Measurements from ENCODE around the gene PIGU.

PIGU gene

DNA sequence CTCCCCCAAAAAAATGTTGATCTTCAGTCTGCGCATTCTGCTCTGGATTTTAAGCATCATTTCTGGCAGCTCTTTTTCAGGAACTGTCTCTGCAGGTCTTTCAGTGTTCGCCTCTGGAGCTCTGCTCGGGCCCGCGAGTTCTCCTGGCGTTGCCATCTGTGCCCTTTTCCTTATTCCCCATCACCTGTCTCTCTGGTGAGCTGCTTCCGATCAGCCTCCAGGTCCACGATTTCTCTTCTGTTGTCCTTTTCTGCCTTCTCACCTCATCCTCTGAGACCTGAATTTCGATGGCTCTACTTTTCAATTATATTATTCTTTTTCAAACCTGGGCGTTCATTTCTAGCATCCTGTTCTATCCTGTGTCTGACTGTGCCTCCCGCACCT, 119.0 kb downstream of the PIGU start:
- no peak for DNase-seq (ENCODE audit: low read depth)

DNA sequence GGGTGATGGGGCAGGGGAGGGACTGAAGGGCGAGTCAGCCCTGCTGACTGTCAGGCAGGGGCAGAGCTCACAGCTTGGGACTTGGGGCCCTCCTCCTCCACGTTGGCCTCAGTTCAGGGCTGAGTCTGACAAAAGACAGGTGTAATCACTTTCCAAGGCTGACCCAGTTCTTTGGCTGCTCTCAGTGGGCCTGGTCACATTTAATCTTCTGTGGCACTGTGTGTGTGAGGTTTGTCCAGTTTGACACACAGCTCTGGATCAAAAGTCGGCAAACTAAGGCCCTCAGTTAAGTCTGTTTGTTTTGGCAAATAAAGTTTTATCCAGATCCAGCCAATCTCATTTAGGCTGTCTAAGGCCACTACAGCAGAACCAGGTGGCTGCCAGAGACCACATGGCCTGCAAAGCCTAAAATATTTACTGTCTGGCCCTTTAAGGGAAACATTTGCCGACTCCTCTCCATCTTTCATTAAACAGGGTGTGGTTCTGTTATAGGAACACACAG, 123.5 kb downstream of the PIGU start:
- no peak for DNase-seq (ENCODE audit: low read depth)

DNA sequence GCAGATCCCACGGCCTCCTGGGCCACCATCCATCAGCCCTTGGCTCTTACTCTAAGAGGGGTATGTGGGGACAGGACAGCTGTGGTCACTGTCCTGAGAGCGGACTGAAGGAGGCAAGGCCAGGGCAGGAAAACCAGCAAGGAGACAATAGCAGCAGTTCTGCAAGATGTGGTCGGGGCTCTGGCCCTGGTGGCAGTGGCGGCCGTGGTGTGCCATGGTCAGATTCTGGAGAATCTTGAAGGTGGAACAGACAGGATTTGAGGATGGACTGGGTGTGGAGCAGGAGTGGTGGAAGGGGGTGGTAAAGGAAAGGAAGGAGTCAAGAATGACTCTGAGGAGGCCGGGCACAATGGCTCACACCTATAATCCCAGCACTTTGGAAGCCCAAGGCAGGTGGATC, 124.3 kb downstream of the PIGU start:
- no peak for DNase-seq (ENCODE audit: low read depth)

- no peak for DNase-seq (ENCODE audit: low read depth)
Measured at GRCh38 chr20:34549929-34550305, 127.0 kb downstream of the PIGU start.

DNA sequence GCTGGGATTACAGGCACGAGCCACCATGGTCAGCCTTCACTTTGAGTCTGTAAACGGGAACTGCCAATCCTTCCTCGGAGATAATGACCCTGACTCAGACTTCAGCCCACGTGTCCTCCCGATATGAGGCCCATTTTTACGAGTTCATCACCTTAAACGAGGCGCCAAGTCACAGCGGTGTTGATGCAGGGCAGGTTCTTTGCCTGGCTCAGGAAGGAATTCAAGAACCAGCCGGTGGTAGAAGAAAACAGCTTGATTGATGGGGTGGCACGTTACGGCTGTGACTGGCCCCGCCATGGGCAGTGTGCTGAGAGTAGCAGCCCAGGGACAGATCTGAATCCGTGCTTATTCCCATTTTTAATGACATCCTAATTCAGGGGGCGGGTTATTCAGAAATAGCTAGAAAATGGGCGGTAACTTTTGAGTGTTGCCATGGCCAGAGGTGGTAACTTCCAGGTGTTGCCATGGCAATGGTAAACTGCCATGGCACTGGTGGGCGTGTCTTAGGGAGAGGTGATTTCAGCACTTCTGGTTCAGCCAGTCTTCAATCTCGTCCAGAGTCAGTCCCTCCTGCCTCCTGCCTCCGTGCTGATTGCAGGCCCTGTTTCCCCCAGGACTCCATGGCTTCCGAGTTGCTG, 127.5 kb downstream of the PIGU start:
- no peak for DNase-seq (ENCODE audit: low read depth)

DNA sequence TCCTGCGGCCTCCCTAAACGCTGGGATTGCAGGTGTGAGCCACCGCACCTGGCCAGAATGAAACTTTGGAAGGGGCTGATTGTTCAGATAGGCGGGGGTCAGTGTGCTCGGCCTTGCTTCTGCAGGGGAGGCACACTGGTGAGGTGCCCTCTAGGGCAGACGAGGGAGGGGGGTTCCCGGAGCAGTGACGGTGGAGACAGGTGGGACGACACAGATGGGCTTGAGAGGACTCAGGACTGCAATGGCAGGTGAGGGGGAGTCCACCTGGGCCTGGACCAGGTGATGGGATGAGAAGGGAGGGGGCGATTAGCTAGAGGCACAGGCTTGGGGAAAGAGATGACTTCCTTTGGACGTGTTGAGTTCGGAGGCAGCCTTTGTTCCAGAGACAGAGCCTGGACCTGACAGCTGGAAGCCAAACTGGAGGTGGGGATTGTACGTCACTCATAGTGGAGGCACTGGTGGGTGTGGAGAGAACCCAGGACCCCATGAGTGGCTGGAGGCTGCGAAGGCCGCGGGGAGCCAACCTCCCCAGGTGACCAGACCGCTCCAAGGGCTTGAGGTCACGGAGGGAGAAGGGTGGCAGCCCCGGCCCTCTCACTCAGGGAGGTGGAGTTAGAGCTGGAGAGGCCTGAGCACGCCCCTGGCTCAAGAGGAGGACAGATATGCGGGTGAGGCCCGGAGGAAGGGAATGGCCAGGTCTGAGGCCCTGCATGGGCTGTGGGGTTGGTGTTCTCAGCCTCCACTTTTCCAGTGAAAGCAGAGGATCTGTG, 128.9 kb downstream of the PIGU start:
- no peak for DNase-seq (ENCODE audit: low read depth)

DNA sequence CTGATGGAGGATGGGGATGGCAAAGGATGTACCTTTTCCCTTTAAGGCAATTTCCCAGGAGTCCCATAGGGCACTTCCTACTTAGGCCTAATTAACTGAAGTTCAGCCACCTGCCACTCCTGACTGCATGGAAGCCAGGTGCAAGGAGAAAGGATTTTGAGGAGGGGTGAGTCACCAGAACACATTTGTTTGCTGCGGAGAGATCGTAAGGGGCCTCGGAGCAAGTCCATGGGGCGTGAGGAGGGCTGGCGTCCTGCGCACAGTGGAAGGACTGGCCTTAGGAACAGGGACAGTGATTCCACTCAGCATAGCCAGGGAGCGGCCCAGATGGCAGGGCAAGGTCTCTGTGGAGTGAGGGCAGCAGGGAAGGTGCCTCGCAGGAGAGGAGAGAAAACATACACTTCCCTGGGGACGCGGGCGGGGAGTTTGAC, 130.1 kb downstream of the PIGU start:
- DNase-seq (ENCODE audit: low read depth) = no peak

DNA sequence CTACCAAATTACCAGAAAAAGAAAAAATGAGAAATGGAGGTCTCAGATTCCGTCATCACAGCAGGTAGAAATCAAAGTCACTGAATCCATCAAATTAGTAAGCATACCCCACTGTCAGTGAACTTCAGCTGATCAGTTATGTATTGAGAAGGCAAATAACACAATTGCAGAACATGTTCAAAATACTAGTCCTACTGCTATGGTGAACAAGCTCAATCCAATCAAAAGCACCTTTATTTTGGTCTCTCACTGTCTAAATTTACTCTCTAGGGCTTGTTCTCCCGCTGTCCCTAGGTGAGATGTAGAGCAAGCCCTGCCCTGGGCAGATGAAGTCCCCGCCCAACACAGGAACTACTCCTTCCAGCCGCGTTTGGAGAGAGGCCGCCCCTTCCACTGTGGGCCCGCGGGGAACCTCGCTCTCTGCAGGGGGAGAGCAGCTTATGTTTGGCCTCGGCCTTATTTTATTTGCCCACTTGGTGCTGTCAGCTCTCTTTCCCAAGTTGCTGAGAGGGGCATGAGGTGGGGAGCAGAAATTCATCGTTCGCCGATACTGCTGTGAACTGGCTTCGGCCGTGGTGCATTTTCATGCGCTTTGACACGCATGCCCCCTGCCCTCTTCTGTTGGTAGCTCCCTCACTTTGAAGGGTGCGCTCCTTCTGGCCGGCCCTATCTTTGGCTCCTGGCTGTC, 132.6 kb downstream of the PIGU start:
- DNase-seq (ENCODE audit: low read depth) = no peak

- no peak for DNase-seq (ENCODE audit: low read depth)
Measured at GRCh38 chr20:34543463-34544056, 133.3 kb downstream of the PIGU start.

DNA sequence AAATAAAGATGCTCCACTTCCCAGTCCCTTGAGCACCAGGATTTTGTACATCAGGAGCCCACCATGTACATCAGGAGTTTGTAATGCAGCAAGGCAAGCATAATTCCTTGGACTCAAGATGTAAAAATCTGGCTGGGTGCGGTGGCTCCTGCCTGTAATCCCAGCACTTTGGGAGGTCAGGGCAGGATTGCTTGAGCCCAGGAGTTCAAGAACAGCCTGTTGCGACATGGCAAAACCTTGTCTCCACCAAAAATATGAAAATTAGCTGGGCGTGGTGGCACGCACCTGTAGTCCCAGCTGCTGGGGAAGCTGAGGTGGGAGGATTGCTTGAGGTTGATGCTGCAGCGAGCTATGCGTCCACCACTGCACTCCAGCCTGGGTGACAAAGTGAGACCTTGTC, 134.5 kb downstream of the PIGU start:
- DNase-seq (ENCODE audit: low read depth) = no peak

DNA sequence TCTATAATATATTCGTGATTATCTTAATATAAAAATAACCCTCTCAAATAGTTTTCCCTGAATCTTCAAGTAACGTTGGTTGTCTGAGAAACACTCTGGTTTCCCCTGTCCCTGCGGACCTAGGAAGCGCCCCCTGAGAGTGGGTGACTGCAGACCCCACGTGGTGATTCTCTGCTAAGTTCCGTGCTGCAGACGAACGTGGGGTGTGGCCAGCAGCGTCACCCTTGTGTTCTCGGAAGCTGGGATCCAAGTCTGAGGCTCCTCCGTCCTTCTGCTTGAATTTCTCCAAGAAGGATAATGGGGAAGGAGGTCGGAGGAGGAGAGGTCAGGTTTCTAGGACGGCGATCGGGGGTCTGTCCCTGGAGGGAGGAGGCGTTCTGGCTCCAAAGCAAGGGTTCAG, 135.0 kb downstream of the PIGU start:
- DNase-seq (ENCODE audit: low read depth) = no peak

- DNase-seq (ENCODE audit: low read depth) = no peak
Measured at GRCh38 chr20:34541264-34541901, 135.5 kb downstream of the PIGU start.

DNA sequence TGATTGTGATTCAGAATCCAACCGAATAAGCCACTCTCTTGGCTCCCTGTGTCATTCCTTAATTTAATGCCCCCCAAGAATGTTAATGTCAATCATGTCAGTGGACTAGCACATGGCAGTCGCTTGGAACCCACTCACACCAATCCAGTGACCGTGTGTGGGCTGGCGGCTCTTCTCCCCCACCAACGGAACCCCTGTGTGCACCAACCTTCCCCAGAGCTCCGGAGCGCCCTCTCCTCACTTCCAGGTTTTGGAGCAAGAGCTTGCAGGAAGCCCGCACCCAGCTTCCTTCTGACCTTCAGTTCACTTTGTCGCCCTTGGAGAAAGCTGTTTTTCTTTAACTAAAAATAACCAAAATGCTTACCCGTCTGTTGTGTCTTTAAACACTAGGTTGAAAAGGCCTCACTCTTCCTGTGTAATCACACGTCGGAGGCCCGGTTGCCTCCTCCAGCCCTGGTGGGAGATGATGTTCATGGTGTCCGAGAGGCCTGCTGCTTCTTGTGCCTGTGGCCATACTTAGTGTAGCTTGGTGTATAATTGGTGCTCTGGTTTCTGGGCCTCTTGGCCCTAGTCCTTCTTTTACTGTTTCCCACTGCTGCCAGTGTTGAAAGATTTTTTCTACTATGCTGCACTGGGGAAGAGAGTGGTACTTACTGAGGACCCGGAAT, 136.2 kb downstream of the PIGU start:
- DNase-seq (ENCODE audit: low read depth) = no peak

DNA sequence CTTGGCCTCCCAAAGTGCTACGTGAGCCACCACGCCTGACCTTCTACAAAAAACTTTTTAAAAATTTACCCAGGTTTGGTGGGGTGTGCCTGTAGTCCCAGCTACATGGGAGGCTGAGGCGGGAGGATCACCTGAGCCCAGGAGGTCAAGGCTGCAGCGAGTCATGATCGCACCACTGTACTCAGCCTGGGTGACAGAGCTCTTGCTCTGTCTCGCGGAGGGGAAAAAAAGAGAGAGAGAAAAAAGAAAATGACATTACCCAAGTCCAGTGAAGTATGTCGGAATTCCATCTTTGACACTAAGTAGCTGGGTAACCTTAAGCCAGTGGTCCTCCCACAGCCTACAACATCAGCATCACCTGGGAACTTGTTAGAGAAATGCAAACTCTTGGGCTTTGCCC, 137.1 kb downstream of the PIGU start:
- no peak for DNase-seq (ENCODE audit: low read depth)

GRCh38 chr20:34538671-34539123, 138.2 kb downstream of the PIGU start:
- DNase-seq (ENCODE audit: low read depth) = no peak

DNA sequence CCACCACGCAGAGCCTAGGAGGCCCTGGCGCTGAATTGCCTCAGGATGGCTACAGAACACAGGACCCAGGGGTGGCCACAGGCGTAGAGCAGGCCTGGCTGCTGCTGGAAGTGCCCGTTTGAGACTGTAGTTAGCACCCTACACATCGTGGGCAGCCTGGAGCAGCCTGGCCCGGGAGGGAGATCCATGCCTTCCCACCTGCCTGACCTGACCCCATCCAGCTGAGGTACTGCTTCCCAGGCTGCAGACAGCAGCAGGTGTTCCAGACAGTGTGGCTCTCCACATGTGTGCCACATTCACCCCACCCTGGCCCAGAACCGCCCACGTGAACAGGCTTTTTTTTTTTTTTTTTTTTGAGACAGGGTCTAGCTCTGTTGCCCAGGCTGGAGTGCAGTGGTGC, 139.2 kb downstream of the PIGU start:
- no peak for DNase-seq (ENCODE audit: low read depth)

DNA sequence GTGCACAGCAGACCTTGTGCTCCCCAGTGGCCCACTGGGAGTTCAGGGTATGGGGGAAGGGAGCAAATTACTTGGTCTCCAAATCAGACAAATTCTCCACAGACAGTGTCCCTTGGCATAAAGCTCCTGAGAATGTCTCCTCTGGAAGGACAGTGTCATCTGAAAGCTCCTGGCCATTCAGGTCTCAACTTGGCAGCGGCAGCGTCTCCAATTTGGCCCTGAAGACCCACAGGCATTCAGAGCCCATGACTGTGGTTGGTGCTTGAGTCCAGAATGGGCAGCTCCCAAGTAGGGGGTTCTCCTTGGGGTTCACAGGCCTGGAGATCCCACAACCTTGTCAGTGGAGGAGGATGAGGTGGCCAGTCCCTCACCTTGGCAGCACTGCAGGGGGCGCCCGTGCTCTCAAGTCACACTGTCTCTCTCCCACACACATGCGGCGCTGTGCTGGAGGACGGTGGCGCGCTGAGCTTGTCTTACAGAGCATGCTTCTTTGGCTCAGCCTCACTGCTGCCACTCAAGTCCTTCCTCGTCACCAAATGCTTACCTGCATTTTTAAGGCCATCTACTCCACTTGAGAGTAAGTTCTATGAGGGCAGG, 140.0 kb downstream of the PIGU start:
- no peak for DNase-seq (ENCODE audit: low read depth)

DNA sequence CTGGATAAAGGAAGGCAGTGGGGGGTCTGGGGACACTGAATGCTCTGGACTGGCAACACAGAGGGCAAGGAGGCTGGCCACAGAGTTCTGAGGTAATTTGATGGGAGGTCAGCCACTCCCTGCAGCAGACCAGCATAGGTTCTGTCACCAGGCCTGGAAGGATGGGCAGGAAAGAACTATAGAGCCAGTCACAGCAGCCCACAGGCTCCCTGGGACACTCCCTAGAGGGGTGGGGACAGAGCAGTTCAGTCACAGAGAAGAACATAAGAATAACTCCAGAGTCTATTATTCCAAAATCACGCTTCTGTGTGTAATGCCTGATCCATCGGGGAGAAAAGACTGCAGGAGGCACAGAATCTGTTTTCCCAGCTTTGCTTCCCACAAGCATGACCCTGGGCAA, 141.0 kb downstream of the PIGU start:
- no peak for DNase-seq (ENCODE audit: low read depth)

- DNase-seq (ENCODE audit: low read depth) = no peak
Measured at GRCh38 chr20:34535301-34535840, 141.5 kb downstream of the PIGU start.

- DNase-seq (ENCODE audit: low read depth) = no peak
Measured at GRCh38 chr20:34534391-34535165, 142.3 kb downstream of the PIGU start.
